ENCODE measurements around the gene ZDHHC13.

The ZDHHC13 gene

GRCh38 chr11:19185036-19185435 lies 68.1 kb downstream of the ZDHHC13 start:
- no peaks in the 10 kb centered on the region for H3K36me3 ChIP-seq (ENCODE audit: control insufficient read depth, insufficient read depth, low read length)
- H3K27me3 ChIP-seq (ENCODE audit: control insufficient read depth, insufficient read depth, low read length, poor library complexity, severe bottlenecking) = no peaks in the 10 kb centered on the region
- H3K27ac ChIP-seq (ENCODE audit: insufficient read depth, low read depth, low read length, poor library complexity, severe bottlenecking) = no peak overlapping the region
- peaks cover 22% of the 10 kb centered on the region for H3K4me1 ChIP-seq (ENCODE audit: control insufficient read depth, insufficient read depth, low read length)
- no peaks in the 10 kb centered on the region for H3K9me3 ChIP-seq (ENCODE audit: control insufficient read depth, low read length)
- 70 to 82% methylated on average over 2 of the region's 2 CpGs for WGBS, 2 experiments
- H3K4me3 ChIP-seq (ENCODE audit: insufficient read depth, low read depth, low read length) = no peak overlapping the region

GRCh38 chr11:19185516-19186052 lies 68.6 kb downstream of the ZDHHC13 start:
- peaks cover 22% of the 10 kb centered on the region for H3K4me1 ChIP-seq (ENCODE audit: control insufficient read depth, insufficient read depth, low read length)
- H3K27ac ChIP-seq (ENCODE audit: insufficient read depth, low read depth, low read length, poor library complexity, severe bottlenecking) = no peak overlapping the region
- 77 to 81% methylated on average over 6 of the region's 6 CpGs for WGBS, 2 experiments
- H3K27me3 ChIP-seq (ENCODE audit: control insufficient read depth, insufficient read depth, low read length, poor library complexity, severe bottlenecking) = no peaks in the 10 kb centered on the region
- H3K36me3 ChIP-seq (ENCODE audit: control insufficient read depth, insufficient read depth, low read length) = no peaks in the 10 kb centered on the region
- H3K9me3 ChIP-seq (ENCODE audit: control insufficient read depth, low read length) = no peaks in the 10 kb centered on the region
- no peak overlapping the region for H3K4me3 ChIP-seq (ENCODE audit: insufficient read depth, low read depth, low read length)

GRCh38 chr11:19187114-19187832 lies 70.3 kb downstream of the ZDHHC13 start:
- WGBS, 2 experiments = 51 to 56% methylated on average over 5 of the region's 5 CpGs
- Histone ChIP-seq H3K27me3 (ENCODE audit: control insufficient read depth, insufficient read depth, low read length, poor library complexity, severe bottlenecking) (no peaks in the 10 kb centered on the region), H3K4me3 (ENCODE audit: insufficient read depth, low read depth, low read length) (no peak overlapping the region), H3K36me3 (ENCODE audit: control insufficient read depth, insufficient read depth, low read length) (no peaks in the 10 kb centered on the region), H3K9me3 (ENCODE audit: control insufficient read depth, low read length) (no peaks in the 10 kb centered on the region), H3K27ac (ENCODE audit: insufficient read depth, low read depth, low read length, poor library complexity, severe bottlenecking) (peak overlapping the region; percentile 3), H3K4me1 (ENCODE audit: control insufficient read depth, insufficient read depth, low read length) (peaks cover 22% of the 10 kb centered on the region)

GRCh38 chr11:19187833-19188258 lies 70.9 kb downstream of the ZDHHC13 start:
- Histone ChIP-seq H3K27me3 (ENCODE audit: control insufficient read depth, insufficient read depth, low read length, poor library complexity, severe bottlenecking) (no peaks in the 10 kb centered on the region), H3K27ac (ENCODE audit: insufficient read depth, low read depth, low read length, poor library complexity, severe bottlenecking) (peak overlapping the region; percentile 3)

GRCh38 chr11:19191530-19192169 lies 74.7 kb downstream of the ZDHHC13 start:
- H3K4me3 ChIP-seq (ENCODE audit: insufficient read depth, low read depth, low read length) = no peak overlapping the region
- WGBS, 2 experiments = 91% methylated on average over 7 of the region's 7 CpGs
- H3K27me3 ChIP-seq (ENCODE audit: control insufficient read depth, insufficient read depth, low read length, poor library complexity, severe bottlenecking) = no peaks in the 10 kb centered on the region
- H3K36me3 ChIP-seq (ENCODE audit: control insufficient read depth, insufficient read depth, low read length) = no peaks in the 10 kb centered on the region
- H3K9me3 ChIP-seq (ENCODE audit: control insufficient read depth, low read length) = no peaks in the 10 kb centered on the region
- peaks cover 14% of the 10 kb centered on the region for H3K4me1 ChIP-seq (ENCODE audit: control insufficient read depth, insufficient read depth, low read length)
- H3K27ac ChIP-seq (ENCODE audit: insufficient read depth, low read depth, low read length, poor library complexity, severe bottlenecking) = no peak overlapping the region

More at GRCh38 chr11:19187833-19188258, 70.9 kb downstream of the ZDHHC13 start:
- H3K9me3 ChIP-seq (ENCODE audit: control insufficient read depth, low read length) = no peaks in the 10 kb centered on the region
- H3K4me3 ChIP-seq (ENCODE audit: insufficient read depth, low read depth, low read length) = no peak overlapping the region
- peaks cover 22% of the 10 kb centered on the region for H3K4me1 ChIP-seq (ENCODE audit: control insufficient read depth, insufficient read depth, low read length)
- H3K36me3 ChIP-seq (ENCODE audit: control insufficient read depth, insufficient read depth, low read length) = no peaks in the 10 kb centered on the region
- 83 to 84% methylated on average over 9 of the region's 9 CpGs for WGBS, 2 experiments

GRCh38 chr11:19193916-19194315 lies 76.9 kb downstream of the ZDHHC13 start:
- no peak overlapping the region for H3K27ac ChIP-seq (ENCODE audit: insufficient read depth, low read depth, low read length, poor library complexity, severe bottlenecking)
- H3K27me3 ChIP-seq (ENCODE audit: control insufficient read depth, insufficient read depth, low read length, poor library complexity, severe bottlenecking) = no peaks in the 10 kb centered on the region
- WGBS, 2 experiments = 90 to 94% methylated on average over 2 of the region's 2 CpGs
- H3K4me3 ChIP-seq (ENCODE audit: insufficient read depth, low read depth, low read length) = no peak overlapping the region
- H3K4me1 ChIP-seq (ENCODE audit: control insufficient read depth, insufficient read depth, low read length) = no peaks in the 10 kb centered on the region
- no peaks in the 10 kb centered on the region for H3K9me3 ChIP-seq (ENCODE audit: control insufficient read depth, low read length)
- no peaks in the 10 kb centered on the region for H3K36me3 ChIP-seq (ENCODE audit: control insufficient read depth, insufficient read depth, low read length)

- 88 to 92% methylated on average over 2 of the region's 4 CpGs for WGBS, 2 experiments
- H3K27me3 ChIP-seq (ENCODE audit: control insufficient read depth, insufficient read depth, low read length, poor library complexity, severe bottlenecking) = no peaks in the 10 kb centered on the region
- no peak overlapping the region for H3K4me3 ChIP-seq (ENCODE audit: insufficient read depth, low read depth, low read length)
- H3K27ac ChIP-seq (ENCODE audit: insufficient read depth, low read depth, low read length, poor library complexity, severe bottlenecking) = no peak overlapping the region
- no peaks in the 10 kb centered on the region for H3K4me1 ChIP-seq (ENCODE audit: control insufficient read depth, insufficient read depth, low read length)
- no peaks in the 10 kb centered on the region for H3K36me3 ChIP-seq (ENCODE audit: control insufficient read depth, insufficient read depth, low read length)
- no peaks in the 10 kb centered on the region for H3K9me3 ChIP-seq (ENCODE audit: control insufficient read depth, low read length)
Observed at GRCh38 chr11:19194620-19195308, 77.8 kb downstream of the ZDHHC13 start.

GRCh38 chr11:19196432-19196831 lies 79.5 kb downstream of the ZDHHC13 start:
- no peaks in the 10 kb centered on the region for H3K9me3 ChIP-seq (ENCODE audit: control insufficient read depth, low read length)
- no peaks in the 10 kb centered on the region for H3K36me3 ChIP-seq (ENCODE audit: control insufficient read depth, insufficient read depth, low read length)
- no peaks in the 10 kb centered on the region for H3K27me3 ChIP-seq (ENCODE audit: control insufficient read depth, insufficient read depth, low read length, poor library complexity, severe bottlenecking)
- H3K27ac ChIP-seq (ENCODE audit: insufficient read depth, low read depth, low read length, poor library complexity, severe bottlenecking) = no peak overlapping the region
- no peak overlapping the region for H3K4me3 ChIP-seq (ENCODE audit: insufficient read depth, low read depth, low read length)
- 95 to 96% methylated on average over 6 of the region's 6 CpGs for WGBS, 2 experiments
- H3K4me1 ChIP-seq (ENCODE audit: control insufficient read depth, insufficient read depth, low read length) = no peaks in the 10 kb centered on the region

GRCh38 chr11:19199048-19199447 lies 82.1 kb downstream of the ZDHHC13 start:
- WGBS, 2 experiments = 93 to 95% methylated on average over 7 of the region's 7 CpGs
- Histone ChIP-seq H3K9me3 (ENCODE audit: control insufficient read depth, low read length) (no peaks in the 10 kb centered on the region), H3K4me1 (ENCODE audit: control insufficient read depth, insufficient read depth, low read length) (no peaks in the 10 kb centered on the region), H3K27ac (ENCODE audit: insufficient read depth, low read depth, low read length, poor library complexity, severe bottlenecking) (no peak overlapping the region), H3K4me3 (ENCODE audit: insufficient read depth, low read depth, low read length) (no peak overlapping the region), H3K36me3 (ENCODE audit: control insufficient read depth, insufficient read depth, low read length) (no peaks in the 10 kb centered on the region), H3K27me3 (ENCODE audit: control insufficient read depth, insufficient read depth, low read length, poor library complexity, severe bottlenecking) (no peaks in the 10 kb centered on the region)

GRCh38 chr11:19199771-19200170 lies 82.8 kb downstream of the ZDHHC13 start:
- Histone ChIP-seq H3K9me3 (ENCODE audit: control insufficient read depth, low read length) (no peaks in the 10 kb centered on the region), H3K27ac (ENCODE audit: insufficient read depth, low read depth, low read length, poor library complexity, severe bottlenecking) (no peak overlapping the region), H3K36me3 (ENCODE audit: control insufficient read depth, insufficient read depth, low read length) (no peaks in the 10 kb centered on the region), H3K4me1 (ENCODE audit: control insufficient read depth, insufficient read depth, low read length) (no peaks in the 10 kb centered on the region), H3K27me3 (ENCODE audit: control insufficient read depth, insufficient read depth, low read length, poor library complexity, severe bottlenecking) (no peaks in the 10 kb centered on the region), H3K4me3 (ENCODE audit: insufficient read depth, low read depth, low read length) (no peak overlapping the region)
- WGBS, 2 experiments = 84 to 90% methylated on average over 3 of the region's 3 CpGs
